ENCODE data around the gene PABPN1. TPM values are rescaled to one million over a fixed set of nuclear protein-coding genes. Genes with fewer than 3 reads are reported as not detected.

Gene PABPN1
- total and polyA plus RNA-seq, 9 of the 15 experiments (the other 6 are each of a cell fraction or from before 2014, with no cell fraction given) = 32.6 to 388 (median 178) TPM

GRCh38 chr14:23355871-23356435, 34.7 kb downstream of the PABPN1 start:
- Histone ChIP-seq H3K36me3 (ENCODE audit: control insufficient read depth, insufficient read depth, low read length) (no peaks in the 10 kb centered on the region), H3K9me1 (ENCODE audit: control insufficient read depth, insufficient read depth, low read length) (no peaks in the 10 kb centered on the region), H3K9ac (ENCODE audit: insufficient read depth in 1 of 2, low read depth in 2 of 2, low read length in 2 of 2) (no peak overlapping the region), H3K79me2 (ENCODE audit: control insufficient read depth, insufficient read depth, low read length) (no peaks in the 10 kb centered on the region), H3K4me1 (replicated peaks in 1 of 2; ENCODE audit: control insufficient read depth in 2 of 2, insufficient read depth in 2 of 2, low read length in 2 of 2) (peaks cover 0 to 17% of the 10 kb centered on the region in 2 experiments; a peak in 3 of 5 replicates), H3K27me3 (ENCODE audit: control insufficient read depth in 2 of 2, insufficient read depth in 2 of 2, low read length in 2 of 2) (peaks cover 17 to 60% of the 10 kb centered on the region in 2 experiments), H2AFZ (ENCODE audit: low read depth, low read length) (no peak overlapping the region), H3K9me3 (replicated peaks; ENCODE audit: control insufficient read depth, insufficient read depth, low read depth, low read length) (no peaks in the 10 kb centered on the region), H3K4me3 (no peak overlapping the region), H3K4me2 (ENCODE audit: insufficient read depth, low read length) (no peak overlapping the region), H4K20me1 (replicated peaks; ENCODE audit: control insufficient read depth, insufficient read depth, low read length) (no peaks in the 10 kb centered on the region; the same call in 1 of the 2 replicates), H3K27ac (ENCODE audit: extremely low read depth, low read depth, low read length) (no peak overlapping the region)
- TF ChIP-seq SMAD3 (CRISPR knock-in tag; conservative IDR thresholded peaks at IDR 0.05) (no peak), ZNF134 (CRISPR knock-in tag; conservative IDR thresholded peaks at IDR 0.05) (no peak)
- no peak for DNase-seq (ENCODE audit: extremely low read depth in 1 of 4, low spot score in 3 of 4)
- intact Hi-C loops (cut with micrococcal nuclease) (no loop called here), in situ Hi-C loops (cut with MboI) (no loop called here)
- 4% methylated on average over 6 of the region's 6 CpGs for WGBS (ENCODE audit: insufficient coverage, low coverage, missing lambda C conversion rate)
- FAIRE-seq = no peak
- no peak for ATAC-seq
- no TSS peak for BruUV-seq (replicated peaks)
- POLR2A ChIA-PET = no interaction called here
- CTCF ChIA-PET (ENCODE audit: low intra/inter-chr PET ratio) = no interaction called here

- Histone ChIP-seq H3K27ac (ENCODE audit: extremely low read depth, low read depth, low read length) (no peak overlapping the region), H3K36me3 (ENCODE audit: control insufficient read depth, insufficient read depth, low read length) (no peaks in the 10 kb centered on the region), H3K4me1 (replicated peaks in 1 of 2; ENCODE audit: control insufficient read depth in 2 of 2, insufficient read depth in 2 of 2, low read length in 2 of 2) (peaks cover 0 to 16% of the 10 kb centered on the region in 2 experiments; a peak in 3 of 5 replicates), H3K9me3 (replicated peaks; ENCODE audit: control insufficient read depth, insufficient read depth, low read depth, low read length) (no peaks in the 10 kb centered on the region), H3K27me3 (ENCODE audit: control insufficient read depth in 2 of 2, insufficient read depth in 2 of 2, low read length in 2 of 2) (peaks cover 14 to 57% of the 10 kb centered on the region in 2 experiments), H2AFZ (ENCODE audit: low read depth, low read length) (no peak overlapping the region), H3K79me2 (ENCODE audit: control insufficient read depth, insufficient read depth, low read length) (no peaks in the 10 kb centered on the region), H3K9me1 (ENCODE audit: control insufficient read depth, insufficient read depth, low read length) (no peaks in the 10 kb centered on the region), H3K4me2 (ENCODE audit: insufficient read depth, low read length) (no peak overlapping the region), H3K4me3 (no peak overlapping the region), H4K20me1 (replicated peaks; ENCODE audit: control insufficient read depth, insufficient read depth, low read length) (no peaks in the 10 kb centered on the region; the same call in 1 of the 2 replicates), H3K9ac (ENCODE audit: insufficient read depth in 1 of 2, low read depth in 2 of 2, low read length in 2 of 2) (no peak overlapping the region)
- in situ Hi-C loops (cut with MboI) = no loop called here
- ChIA-PET CTCF (ENCODE audit: low intra/inter-chr PET ratio) (no interaction called here), POLR2A (no interaction called here)
- ATAC-seq (no peak), DNase-seq (ENCODE audit: extremely low read depth in 1 of 4, low spot score in 3 of 4) (no peak), FAIRE-seq (no peak)
- intact Hi-C loops (cut with micrococcal nuclease) = no loop called here
- BruUV-seq (replicated peaks) = no TSS peak
- 3% methylated on average over 4 of the region's 4 CpGs for WGBS (ENCODE audit: insufficient coverage, low coverage, missing lambda C conversion rate)
- no peak for TF ChIP-seq ZNF280A (IDR thresholded peaks at IDR 0.05; ENCODE audit: low read depth, partially characterized antibody)
- TF ChIP-seq POLR2AphosphoS2 (IDR thresholded peaks at IDR 0.05; ENCODE audit: low read length) = no peak
- TF ChIP-seq ETS1 (conservative IDR thresholded peaks at IDR 0.05; ENCODE audit: control insufficient read depth, low read depth, low read length) = no peak
- no peak for TF ChIP-seq ZBTB12 (CRISPR knock-in tag; IDR thresholded peaks at IDR 0.05)
- TF ChIP-seq SMAD2 (IDR thresholded peaks at IDR 0.05; ENCODE audit: low read depth, low read length) = no peak
- no peak for TF ChIP-seq MIER1 (IDR thresholded peaks at IDR 0.05; ENCODE audit: low read depth)
- TF ChIP-seq ESRRA (IDR thresholded peaks at IDR 0.05; ENCODE audit: borderline replicate concordance, low read depth) = no peak
These were observed 35.4 kb downstream of the PABPN1 start for GRCh38 chr14:23356662-23357061.

All from K562 (cell line).